Glomerular visceral epithelial cell (primary cell): ENCODE data around the gene AADAT.
"Not testable (repeated sequence)": the region's sequence is repeated elsewhere in the genome, so short reads cannot be mapped to it uniquely, and the experiment has no call there.

Source experiments
- DNase-seq: peaks from one replicate; pipeline ENCODE4 v3.0.0-alpha.2; 2016; ENCODE audit errors: extremely low spot score

AADAT gene

DNA sequence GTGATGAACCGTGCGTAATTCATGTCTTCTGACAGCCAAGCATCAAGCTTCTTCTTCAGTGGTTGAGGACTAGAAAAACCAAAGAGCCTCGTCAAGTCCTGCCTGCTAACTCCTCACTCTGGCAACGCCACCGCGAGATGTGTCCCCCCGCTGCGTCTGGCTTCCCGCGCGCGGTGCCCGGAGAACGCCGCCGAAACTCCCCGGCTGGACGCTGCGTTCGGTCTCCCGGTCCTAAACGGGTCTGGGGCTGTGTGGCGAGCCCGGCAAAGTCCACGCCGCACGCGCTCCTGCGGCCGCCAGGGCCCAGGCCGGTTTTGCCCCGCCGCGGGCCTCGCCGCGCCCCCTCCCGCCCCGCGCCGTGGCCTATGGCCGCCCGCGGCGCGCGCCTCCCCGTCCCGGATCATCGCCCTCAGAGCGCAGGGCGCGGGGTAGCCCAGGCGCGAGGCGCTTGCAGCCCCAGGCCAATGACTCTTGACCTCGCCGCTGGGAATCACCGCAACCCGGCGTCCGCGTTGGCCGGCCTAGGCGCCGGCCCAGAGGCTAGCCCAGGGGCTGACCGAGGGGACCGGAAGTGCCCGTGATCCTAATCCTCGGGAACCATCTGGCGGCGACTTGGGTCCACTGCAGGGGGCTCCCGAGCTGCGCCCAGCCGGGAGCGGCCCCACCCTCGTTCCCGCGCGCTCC is at the start of gene AADAT:
TSS of gene AADAT (minus strand) at position 289 of the 684 bp plus-strand sequence. CDS start at position 23, 266 bp downstream.
- DNase-seq = peak; percentile 83

DNA sequence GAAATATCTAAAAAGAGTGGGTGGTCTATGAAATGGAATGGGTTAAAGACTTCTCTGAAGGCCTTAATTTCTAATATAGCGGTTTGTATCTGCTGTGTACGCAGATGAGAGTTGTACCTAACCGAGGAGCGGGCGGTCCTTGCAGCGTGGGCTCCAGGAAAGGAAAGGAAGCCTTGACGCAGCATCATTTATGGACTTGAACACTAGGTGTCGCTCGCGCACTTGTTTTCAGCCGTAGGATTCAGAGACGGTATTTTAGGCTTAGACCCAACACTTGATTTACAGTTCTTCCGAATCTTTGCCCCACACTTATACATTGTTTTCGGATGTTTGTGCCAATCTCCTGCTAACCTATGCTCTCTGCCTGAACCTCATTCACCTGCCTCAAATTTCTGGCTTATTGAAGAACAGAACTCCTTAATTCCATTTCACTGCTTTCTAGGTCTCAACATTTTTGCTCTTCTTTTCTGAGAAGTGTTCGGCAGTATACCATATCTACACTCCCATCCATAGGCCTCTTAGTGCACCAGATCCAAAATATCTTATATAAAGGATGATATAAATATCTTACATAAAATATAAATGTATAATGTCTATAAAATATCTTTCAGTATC is 48.9 kb upstream of the AADAT start:
- DNase-seq = peak; percentile 83

DNA sequence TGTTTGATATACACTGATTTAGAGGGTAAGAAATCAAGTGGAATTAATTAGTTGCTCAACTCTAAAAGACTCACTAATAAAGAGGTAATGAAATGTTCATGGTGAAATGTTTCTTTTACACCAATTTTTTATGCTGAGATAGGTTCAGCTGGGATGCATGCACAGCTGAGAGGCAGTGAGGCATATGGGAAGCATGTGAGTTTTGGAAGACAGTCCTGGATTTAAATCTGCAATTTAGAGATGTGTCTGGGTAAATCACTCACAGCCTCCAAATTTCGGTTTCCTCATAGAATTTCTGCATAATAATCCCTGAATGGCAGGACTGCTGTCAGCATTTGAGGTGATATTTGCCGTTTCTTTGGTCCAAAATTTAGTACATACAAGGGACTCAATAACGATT is 48.2 kb upstream of the AADAT start:
- DNase-seq = no peak

DNA sequence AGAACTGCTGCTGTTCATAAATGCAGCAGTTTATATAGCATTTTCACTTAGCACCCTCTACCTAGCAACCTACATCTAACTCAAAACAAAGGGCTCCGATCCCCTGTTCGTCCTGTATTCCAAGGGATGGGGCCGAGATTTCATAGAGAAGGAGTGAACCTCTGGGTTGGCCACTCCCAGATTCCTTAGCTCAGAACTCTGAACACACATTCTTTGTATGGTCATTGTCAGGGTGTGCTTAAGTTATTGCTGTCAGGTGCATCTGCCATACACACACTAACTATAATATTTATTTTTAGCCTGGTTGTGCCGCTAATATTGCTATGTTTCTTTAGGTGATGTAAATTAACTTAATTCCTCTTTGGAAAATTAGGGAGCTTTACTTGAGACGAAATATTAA is 47.7 kb upstream of the AADAT start:
- DNase-seq = no peak

DNA sequence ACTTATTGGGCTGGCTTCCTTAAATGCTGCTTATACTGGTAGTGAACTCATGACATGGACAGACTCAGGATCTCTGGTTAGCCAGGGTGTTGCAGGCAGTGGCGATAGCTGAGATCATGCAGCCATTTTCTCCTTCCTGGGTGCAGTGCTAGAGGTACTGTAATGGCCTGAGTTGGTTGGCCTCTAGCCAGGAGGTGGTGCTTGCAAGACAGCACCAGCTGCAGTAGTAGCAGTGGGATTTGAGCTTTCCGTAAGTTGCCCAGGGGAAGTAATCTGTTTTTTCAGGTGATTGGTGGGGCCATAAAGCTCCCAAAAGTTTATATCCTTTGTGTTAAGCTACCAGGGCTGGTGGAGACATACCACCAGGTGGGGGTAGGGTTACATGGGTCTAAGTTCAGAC is 45.1 kb upstream of the AADAT start:
- no peak for DNase-seq

DNA sequence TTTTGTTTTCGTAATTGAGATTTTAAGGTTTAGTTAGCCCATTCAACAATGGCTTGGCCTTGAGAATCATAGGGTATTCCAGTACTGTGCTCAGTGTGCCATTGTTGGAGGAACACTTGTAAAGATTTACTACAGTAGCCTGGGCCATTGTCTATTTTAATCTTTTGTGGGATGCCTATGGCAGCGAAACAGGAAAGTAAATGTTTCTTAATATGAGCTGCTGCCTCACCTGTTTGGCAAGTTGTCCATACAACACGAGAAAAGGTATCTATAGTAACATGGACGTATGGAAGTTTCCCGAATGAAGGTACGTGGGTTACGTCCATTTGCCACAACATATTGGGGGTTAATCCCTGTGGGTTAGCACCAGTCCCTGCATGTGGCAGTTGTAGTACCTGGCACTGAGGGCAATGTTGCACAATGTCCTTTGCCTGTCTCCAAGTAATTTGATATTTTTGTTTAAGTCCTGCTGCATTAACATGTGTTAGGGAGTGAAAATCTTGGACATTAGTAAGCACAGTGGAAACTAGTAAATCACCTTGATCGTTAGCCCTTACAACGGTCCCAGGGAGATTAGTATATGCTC is 38.6 kb upstream of the AADAT start:
- DNase-seq = no peak

DNA sequence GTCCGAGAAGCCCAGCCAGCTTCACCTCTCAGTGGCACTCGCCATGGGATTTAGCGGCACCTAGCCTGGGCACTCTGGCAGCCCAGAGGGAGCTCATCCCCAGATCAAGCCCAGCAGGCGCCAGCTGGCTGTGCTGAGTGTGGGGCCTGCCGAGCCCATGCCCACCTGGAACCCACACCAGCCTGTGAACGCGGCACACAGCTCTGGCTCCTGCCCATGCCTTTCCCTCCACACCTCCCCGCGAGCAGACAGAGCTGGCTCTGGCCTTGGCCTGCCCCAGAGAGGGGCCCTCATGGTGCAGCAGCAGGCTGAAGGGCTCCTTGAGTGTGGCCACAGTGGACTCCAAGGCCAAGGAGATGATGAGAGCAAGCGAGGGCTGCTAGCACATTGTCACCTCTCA is 38.0 kb upstream of the AADAT start:
- DNase-seq = no peak

DNA sequence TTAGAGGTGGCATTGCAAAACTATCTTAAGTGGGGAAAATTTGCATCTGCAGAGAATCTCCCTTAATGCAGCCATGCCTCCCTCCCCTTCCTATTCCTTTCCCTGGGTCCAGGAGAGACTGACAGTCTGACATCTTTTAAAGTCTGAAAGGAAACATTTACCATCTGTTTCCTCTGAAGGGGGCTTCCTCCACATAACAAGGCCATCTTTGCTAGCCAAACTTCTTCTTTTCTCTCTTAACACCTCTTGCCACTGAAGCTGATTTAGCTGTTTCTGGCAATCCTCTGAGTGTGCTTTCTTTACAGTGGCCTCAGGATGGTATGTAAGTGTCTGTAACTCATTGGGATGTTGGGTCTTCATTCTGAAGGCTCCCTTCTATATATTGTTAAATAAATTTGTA is 34.6 kb upstream of the AADAT start:
- no peak for DNase-seq

DNA sequence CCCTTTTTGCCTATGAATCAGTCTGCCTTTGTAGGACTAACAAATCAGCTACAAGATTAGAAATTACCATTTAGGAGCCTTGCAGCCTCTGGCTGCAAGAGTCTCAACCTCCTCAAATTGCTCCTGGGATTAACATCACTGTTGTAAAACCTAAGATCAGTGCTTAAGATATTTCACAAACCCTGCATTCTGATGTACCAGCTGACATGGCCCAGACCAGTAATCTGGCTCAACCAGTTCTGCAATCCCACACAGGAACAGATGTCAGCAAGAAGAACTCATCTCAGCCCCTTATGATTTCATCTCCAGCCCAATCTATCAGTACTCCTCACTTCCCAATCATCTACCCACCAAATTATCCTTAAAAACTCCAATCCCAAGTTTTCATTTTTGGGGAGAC is 32.5 kb upstream of the AADAT start:
- DNase-seq = no peak

DNA sequence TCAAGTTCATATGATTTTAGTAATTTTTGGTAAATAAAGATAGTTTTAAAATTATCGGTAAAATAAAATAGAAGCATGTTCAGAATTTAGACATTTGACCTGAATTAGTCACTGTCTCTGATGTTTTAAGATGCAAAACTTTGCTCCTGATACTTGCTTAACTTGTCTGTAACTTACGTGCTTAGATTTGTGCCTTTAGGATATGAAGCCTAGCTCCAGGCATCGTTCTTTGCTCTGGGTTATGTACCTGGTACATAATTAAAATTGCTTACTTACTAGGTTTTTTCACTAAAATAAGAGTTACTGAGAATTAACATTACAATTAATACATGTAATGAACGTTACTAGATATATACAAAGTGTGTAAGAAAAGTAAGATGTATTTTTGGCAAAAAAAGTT is 24.9 kb upstream of the AADAT start:
- no peak for DNase-seq

DNA sequence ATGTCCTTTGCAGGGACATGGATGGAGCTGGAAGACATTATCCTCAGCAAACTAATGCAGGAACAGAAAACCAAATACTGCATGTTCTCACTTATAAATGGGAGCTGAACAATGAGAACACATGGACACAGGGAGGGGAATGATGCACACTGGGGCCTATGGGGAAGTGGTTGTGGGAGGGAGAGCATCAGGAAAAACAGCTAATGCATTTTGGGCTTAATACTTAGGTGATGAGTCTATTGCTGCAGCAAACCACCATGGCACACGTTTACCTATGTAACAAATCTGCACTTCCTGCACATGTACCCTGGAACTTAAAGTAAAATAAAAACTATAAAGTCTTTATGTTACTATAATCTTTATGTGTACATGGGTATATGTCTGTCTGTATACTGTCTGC is 24.4 kb upstream of the AADAT start:
- DNase-seq = not testable (repeated sequence)

DNA sequence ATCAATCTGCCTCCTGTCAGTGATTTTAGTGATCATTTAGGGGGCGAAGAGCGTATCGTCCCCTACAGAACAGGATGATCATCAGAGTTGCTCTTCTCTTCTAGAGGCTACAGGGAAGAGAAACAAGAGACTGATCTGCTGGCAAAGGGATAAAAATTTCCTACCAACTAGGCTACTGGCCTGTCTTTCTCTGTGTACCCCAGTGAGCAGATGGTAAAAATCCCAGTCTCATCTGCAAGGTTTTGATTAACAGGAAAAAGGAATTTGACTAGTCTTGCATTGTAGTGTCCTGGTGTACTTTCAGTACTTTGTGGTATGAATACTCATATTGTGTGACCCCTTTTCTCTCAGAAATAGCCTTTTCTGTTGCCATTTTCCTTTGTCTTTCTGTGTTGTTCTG is 21.8 kb upstream of the AADAT start:
- DNase-seq = no peak

DNA sequence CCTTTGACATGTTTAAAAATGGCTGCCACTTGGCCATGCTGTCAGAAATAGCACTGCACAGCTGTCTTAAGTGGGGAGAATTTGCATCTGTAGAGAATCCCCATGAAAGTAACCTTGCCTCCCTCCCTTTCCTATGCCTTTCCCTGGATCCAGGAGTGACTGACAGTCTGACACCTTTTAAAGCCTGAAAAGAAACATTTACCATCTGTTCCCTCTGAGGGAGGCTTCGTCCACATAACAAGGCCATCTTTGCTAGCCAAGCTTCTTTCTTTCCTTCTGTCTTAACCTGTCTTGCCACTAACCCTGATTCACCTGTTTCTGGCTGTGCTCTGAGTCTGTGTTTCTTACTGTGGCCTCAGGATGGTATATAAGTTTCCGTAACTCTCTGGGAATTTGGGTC is 21.3 kb upstream of the AADAT start:
- DNase-seq = no peak

DNA sequence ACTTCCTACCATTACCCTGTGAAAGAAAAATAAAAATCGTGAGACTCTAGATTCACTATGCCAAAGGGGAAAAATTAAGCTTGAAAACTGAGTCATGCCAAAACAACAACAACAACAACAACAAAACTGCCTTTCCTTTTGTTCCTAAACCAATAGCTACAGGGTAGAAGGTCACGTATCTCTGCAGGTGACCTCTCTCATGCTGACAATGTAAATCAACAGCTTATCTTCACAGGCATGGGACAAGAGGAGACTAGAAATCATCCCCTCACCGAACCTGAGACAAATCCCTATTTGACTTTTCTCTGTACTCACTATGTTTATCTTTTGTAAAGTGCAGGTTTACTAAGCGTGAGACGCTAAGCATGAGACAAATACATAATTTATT is 20.5 kb upstream of the AADAT start:
- DNase-seq = no peak

DNA sequence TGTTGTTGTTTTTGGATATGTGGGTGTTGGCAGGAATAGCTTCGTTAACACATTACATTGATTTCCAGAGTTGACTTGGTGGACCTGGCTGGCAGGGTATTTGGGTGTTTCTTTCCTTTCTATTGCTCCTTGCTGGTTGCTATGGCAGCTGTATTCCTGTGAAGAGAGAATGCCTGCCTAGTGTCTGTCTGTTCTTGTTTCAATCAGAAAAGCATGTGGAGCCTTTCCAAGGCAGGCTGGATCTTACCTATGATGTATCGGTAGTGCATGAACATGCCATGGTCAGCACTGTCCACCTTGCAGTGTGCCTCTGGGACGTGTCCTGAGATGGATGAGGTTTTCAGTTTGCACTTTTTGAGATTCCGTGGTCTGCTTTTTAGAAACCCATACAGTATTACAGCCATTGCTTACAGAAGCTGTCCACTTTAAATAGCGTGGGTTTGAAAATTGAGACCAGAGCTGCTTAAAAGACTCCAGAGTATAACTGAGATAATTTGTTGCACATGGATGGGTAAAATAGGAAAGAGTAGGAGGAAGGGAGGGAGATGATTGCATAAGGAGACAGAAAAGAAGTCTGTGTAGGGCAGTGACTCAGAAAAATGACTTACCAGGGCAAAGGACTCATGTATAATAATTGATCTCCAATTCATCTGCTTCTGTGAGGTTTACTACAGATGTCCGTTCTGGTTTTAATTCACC is 20.0 kb upstream of the AADAT start:
- DNase-seq = peak; percentile 9

DNA sequence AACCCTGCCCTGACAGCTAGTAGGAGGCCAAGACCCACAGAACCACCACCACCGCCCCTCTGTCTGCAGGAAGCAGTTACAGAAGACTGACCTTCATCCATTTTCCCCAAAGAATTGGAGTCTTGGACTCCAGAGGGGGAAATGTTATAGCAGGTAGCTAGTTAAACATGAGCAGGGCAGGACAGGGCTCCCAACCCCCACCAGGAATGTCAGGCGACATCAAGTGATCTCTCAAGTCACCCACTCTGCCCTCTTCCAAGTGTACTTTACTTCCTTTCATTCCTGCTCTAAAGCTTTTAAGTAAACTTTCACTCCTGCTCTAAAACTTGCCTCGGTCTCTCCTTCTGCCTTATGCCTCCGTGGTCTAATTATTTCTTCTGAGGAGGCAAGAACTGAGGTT is 17.1 kb upstream of the AADAT start:
- DNase-seq = no peak

DNA sequence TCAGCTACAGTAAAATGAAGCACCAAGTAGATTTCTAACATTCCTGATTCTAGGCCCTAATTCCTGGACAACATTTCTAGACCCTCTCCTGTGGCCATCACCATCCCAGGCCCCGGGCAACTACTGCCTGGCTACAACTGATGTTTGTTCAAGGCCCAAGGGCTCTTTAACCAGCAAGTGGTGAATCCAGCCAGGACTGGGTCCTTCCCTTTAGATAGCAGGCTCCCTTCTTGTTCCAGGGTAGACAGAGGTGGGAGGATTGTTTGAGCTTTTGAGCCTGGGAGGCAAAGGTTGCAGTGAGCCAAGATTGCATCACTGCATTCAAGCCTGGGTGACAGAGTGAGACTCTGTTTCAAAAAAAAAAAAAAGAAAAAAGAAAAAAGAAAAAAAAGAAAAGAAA is 12.7 kb upstream of the AADAT start:
- DNase-seq = no peak

DNA sequence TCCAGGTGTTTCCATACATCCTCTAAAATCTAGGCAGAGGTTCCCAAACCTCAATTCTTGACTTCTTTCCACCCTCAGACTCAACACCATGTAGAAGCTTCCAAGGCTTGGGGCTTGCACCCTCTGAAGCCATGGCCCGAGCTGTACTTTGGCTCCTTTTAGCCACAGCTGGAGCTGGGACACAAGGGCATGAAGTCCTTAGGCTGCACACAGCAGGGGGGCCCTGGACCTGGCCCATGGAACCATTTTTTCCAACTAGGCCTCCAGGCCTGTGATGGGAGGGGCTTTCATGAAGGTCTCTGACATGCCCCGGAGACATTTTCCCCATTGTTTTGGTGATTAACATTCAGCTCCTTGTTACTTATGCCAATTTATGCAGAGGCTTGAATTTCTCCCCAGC is 8.4 kb upstream of the AADAT start:
- DNase-seq = not testable (repeated sequence)

DNA sequence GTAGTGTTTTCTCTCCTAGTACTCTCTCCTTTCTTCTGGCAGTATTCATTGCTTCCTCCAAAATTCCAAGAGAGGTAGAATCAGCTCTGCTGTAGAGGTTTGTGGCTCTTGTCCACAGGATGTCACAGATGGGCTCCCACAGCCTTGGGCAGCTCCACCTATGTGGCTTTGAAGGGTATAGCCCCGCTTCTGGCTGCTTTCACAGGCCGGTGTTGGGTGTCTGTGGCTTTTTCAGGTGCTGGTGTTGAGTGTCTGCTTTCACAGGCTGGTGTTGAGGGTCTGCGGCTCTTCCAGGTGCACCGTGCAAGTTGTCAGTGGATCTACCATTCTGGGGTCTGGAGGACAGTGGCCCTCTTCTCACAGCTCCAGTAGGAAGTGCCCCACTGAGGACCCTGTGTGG is 7.9 kb upstream of the AADAT start:
- DNase-seq = no peak

DNA sequence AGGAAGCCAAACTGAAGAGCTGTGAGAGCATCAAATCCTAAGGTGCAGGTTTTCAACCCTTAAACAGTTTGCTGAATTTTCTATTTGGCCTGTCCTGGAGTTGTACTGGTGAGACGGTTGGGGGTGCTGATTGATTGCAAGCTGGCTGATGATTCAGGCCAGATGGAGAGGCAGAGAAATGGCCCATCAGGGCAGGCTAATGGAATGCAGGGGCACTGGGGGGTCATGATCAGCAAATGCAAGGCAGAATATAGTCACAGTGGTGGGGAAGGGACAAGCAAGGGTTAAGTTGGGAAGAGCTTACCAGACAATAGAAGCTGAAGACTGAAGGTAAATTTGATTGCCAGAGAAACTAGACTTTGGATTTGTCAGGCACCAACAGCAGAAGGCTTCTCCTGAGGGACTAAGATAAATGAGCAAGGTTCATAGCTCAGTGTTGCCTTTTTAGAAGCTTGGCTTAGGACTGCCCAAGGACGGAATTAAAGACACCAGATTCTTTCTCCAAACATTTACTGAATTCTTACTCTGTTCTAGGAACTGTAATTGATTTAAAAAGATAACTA is 4.3 kb upstream of the AADAT start:
- DNase-seq = no peak

DNA sequence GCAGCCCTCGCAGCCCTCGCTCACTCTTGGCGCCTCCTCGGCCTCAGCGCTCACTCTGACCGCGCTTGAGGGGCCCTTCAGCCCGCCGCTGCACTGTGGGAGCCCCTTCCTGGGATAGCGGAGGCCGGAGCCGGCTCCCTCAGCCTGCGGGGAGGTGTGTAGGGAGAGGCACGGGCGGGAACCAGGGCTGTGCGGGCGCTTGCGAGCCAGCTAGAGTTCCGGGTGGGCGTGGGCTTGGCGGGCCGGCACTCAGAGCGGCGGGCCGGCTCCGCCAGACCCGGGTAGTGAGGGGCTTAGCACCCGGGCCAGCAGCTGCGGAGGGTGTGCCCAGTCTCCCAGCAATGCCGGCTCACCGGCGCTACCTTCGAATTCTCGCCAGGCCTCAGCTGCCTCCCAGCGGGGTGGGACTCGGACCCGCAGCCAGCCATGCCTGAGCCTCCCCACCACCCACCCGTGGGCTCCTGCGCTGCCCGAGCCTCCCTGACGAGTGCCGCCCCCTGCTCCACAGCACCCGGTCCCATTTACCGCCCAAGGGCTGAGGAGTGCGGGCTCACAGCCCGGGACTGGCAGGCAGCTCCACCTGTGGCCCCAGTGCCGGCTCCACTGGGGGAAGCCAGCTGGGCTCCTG is 1.4 kb upstream of the AADAT start:
- no peak for DNase-seq
